NCI-H460 (cell line): Measurements from ENCODE around the gene MYLK4. TPM values are rescaled to one million over a fixed set of nuclear protein-coding genes. Genes with fewer than 3 reads are reported as not detected.

Experiments used
- total RNA-seq: library from RNA; depleted of rRNA; stranded (reverse); fragments of >200 nt; shearing (Covaris generic); gene quantifications from 2 replicates; pipeline ENCODE4 v1.2.3, GENCODE V29; 2014; rRNA removed

MYLK4 gene
- total RNA-seq, 1 experiment from 2014 or later, result 0.27 TPM

Other genes starting within 250 kb of the MYLK4 start
- 53.0 and 61.5 TPM in 2 replicates for gene WRNIP1, start 14.5 kb upstream of the MYLK4 start, total RNA-seq
- 225 and 247 TPM in 2 replicates for gene SERPINB1, start 90.9 kb upstream of the MYLK4 start, total RNA-seq
- 72.5 and 73.4 TPM in 2 replicates for gene SERPINB9, start 152.4 kb upstream of the MYLK4 start, total RNA-seq
- 90.0 and 93.5 TPM in 2 replicates for gene SERPINB6, start 220.6 kb upstream of the MYLK4 start, total RNA-seq
- 171 and 185 TPM in 2 replicates for gene NQO2, start 249.0 kb upstream of the MYLK4 start, total RNA-seq